ENCODE results near the gene PLA2G10. TPM values are rescaled to one million over a fixed set of nuclear protein-coding genes. Genes with fewer than 3 reads are reported as not detected.

Gene PLA2G10
- total RNA-seq, 1 experiment from 2014 or later = 0.42 TPM

DNA sequence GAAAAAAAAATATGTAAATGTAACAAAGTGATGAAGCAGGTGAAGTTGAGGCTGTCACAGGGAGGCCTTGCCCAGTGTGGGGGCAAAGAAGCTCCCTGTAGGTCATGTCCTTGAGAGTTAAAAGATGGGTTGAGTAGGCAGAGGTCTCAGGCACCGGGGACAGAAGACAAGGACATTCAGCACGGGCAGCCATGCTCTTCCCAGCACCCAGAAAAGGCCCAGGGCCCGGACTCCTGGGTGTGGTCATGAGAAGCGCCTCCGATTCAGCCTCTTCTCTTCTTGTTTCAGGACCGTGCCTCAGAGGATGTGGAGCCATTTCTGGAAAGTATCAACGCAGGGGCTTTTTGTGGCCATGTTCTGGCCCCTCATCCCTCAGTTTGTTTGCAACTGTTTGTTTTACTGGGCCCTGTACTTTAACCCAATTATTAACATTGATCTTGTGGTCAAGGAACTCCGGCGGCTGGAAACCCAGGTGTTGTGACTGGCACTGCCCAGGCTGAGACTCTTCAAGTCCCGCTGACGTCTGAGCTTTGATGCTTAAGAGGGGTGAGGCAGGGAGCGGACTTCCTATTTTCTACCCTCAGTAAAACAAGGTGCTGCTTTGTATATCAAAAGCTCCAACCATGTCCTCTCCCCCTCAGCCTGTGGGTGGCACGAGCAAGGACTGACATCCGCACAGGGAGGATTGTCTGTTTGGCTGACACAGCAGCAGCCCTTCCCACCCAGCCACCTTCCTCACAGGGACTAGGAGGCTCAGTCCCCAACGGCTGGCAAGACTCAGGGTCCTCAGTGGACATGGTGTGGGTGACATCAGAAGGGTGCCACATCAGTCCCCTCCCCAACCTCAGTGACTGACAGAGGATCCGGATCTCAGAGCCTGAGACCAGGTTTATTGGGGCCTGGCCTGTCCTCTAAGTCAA, 26.5 kb downstream of the PLA2G10 start:
- no peaks in the 10 kb centered on the region for H3K9me3 Mint-ChIP-seq
- no peak overlapping the region for H3K4me3 Mint-ChIP-seq
- no peak overlapping the region for H3K27ac Mint-ChIP-seq
- no peak for TF ChIP-seq RELA (CRISPR knock-in tag; IDR thresholded peaks at IDR 0.05; ENCODE audit: borderline replicate concordance)
- no peak for TF ChIP-seq TP53 (CRISPR knock-in tag; IDR thresholded peaks at IDR 0.05)
- TF ChIP-seq, protein P1, sequence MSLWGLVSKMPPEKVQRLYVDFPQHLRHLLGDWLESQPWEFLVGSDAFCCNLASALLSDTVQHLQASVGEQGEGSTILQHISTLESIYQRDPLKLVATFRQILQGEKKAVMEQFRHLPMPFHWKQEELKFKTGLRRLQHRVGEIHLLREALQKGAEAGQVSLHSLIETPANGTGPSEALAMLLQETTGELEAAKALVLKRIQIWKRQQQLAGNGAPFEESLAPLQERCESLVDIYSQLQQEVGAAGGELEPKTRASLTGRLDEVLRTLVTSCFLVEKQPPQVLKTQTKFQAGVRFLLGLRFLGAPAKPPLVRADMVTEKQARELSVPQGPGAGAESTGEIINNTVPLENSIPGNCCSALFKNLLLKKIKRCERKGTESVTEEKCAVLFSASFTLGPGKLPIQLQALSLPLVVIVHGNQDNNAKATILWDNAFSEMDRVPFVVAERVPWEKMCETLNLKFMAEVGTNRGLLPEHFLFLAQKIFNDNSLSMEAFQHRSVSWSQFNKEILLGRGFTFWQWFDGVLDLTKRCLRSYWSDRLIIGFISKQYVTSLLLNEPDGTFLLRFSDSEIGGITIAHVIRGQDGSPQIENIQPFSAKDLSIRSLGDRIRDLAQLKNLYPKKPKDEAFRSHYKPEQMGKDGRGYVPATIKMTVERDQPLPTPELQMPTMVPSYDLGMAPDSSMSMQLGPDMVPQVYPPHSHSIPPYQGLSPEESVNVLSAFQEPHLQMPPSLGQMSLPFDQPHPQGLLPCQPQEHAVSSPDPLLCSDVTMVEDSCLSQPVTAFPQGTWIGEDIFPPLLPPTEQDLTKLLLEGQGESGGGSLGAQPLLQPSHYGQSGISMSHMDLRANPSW (CRISPR knock-in tag; conservative IDR thresholded peaks at IDR 0.05; ENCODE audit: low read depth) = no peak
- TF ChIP-seq GRHL2 (CRISPR knock-in tag; IDR thresholded peaks at IDR 0.05; ENCODE audit: insufficient replicate concordance, severe bottlenecking) = no peak
- no peak for TF ChIP-seq ETV6 (CRISPR knock-in tag; IDR thresholded peaks at IDR 0.05)
- no peak for TF ChIP-seq ATF1 (CRISPR knock-in tag; IDR thresholded peaks at IDR 0.05)
- TF ChIP-seq SMAD3 (CRISPR knock-in tag; IDR thresholded peaks at IDR 0.05; ENCODE audit: borderline replicate concordance) = no peak
- TF ChIP-seq, protein P2, sequence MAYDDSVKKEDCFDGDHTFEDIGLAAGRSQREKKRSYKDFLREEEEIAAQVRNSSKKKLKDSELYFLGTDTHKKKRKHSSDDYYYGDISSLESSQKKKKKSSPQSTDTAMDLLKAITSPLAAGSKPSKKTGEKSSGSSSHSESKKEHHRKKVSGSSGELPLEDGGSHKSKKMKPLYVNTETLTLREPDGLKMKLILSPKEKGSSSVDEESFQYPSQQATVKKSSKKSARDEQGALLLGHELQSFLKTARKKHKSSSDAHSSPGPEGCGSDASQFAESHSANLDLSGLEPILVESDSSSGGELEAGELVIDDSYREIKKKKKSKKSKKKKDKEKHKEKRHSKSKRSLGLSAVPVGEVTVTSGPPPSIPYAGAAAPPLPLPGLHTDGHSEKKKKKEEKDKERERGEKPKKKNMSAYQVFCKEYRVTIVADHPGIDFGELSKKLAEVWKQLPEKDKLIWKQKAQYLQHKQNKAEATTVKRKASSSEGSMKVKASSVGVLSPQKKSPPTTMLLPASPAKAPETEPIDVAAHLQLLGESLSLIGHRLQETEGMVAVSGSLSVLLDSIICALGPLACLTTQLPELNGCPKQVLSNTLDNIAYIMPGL (CRISPR knock-in tag; IDR thresholded peaks at IDR 0.05) = no peak
- TF ChIP-seq, protein P3, sequence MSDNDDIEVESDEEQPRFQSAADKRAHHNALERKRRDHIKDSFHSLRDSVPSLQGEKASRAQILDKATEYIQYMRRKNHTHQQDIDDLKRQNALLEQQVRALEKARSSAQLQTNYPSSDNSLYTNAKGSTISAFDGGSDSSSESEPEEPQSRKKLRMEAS (CRISPR knock-in tag; IDR thresholded peaks at IDR 0.05) = no peak
- no peak for TF ChIP-seq CREB1 (CRISPR knock-in tag; IDR thresholded peaks at IDR 0.05)
- no peak for TF ChIP-seq KAT7 (CRISPR knock-in tag; IDR thresholded peaks at IDR 0.05; ENCODE audit: borderline replicate concordance)
- TF ChIP-seq ZNF416 (CRISPR knock-in tag; IDR thresholded peaks at IDR 0.05) = no peak
- TF ChIP-seq, protein P4, sequence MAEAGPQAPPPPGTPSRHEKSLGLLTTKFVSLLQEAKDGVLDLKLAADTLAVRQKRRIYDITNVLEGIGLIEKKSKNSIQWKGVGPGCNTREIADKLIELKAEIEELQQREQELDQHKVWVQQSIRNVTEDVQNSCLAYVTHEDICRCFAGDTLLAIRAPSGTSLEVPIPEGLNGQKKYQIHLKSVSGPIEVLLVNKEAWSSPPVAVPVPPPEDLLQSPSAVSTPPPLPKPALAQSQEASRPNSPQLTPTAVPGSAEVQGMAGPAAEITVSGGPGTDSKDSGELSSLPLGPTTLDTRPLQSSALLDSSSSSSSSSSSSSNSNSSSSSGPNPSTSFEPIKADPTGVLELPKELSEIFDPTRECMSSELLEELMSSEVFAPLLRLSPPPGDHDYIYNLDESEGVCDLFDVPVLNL (CRISPR knock-in tag; IDR thresholded peaks at IDR 0.05; ENCODE audit: borderline replicate concordance, low read depth) = no peak
- ChIA-PET CTCF (no interaction called here), POLR2A (interaction anchor here (0.6 kb wide), 1 partner anchor 14 kb away, joined by 3 read pairs; no protein-coding TSS in a partner anchor)
- ATAC-seq (no peak), DNase-seq (ENCODE audit: low spot score) (no peak)
- peaks cover 61% of the 10 kb centered on the region for H3K36me3 Mint-ChIP-seq
- no peaks in the 10 kb centered on the region for H3K27me3 Mint-ChIP-seq (ENCODE audit: low read depth)
- no peaks in the 10 kb centered on the region for H3K4me1 Mint-ChIP-seq

DNA sequence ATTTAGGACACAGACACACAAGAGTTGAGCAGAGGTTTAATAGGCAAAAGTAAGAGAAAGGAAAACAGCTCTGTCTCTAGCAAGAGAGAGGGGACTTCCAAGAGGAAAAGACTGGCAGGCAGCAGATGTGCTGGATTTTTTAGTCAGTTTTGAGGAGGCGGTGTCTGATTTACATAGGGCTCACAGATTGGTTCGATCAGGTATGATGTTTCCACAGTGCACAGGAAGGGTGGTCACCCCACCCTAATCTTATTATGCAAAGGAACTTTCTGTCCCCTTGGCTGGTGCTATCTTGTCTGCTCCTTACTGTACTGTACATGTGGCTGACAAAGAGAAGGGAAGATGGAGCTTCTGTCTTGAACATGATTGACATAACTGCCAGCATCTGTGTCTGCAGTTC, 36.0 kb downstream of the PLA2G10 start:
- no peak for ATAC-seq
- POLR2A ChIA-PET = no interaction called here

More for the DNA sequence above, 36.0 kb downstream of the PLA2G10 start:
- Mint-ChIP-seq H3K4me1 (no peaks in the 10 kb centered on the region), H3K27me3 (ENCODE audit: low read depth) (no peaks in the 10 kb centered on the region), H3K36me3 (peaks cover 56% of the 10 kb centered on the region), H3K4me3 (no peak overlapping the region), H3K9me3 (no peaks in the 10 kb centered on the region), H3K27ac (peak overlapping the region; percentile 55; the same call in 1 of the 2 replicates)
- CTCF ChIA-PET = no interaction called here
- no peak for DNase-seq (ENCODE audit: low spot score)
- no peak for TF ChIP-seq ZNF138 (CRISPR knock-in tag; conservative IDR thresholded peaks at IDR 0.05)
- TF ChIP-seq, protein P4 (CRISPR knock-in tag; IDR thresholded peaks at IDR 0.05; ENCODE audit: borderline replicate concordance, low read depth) = no peak
- no peak for TF ChIP-seq ZNF317 (CRISPR knock-in tag; IDR thresholded peaks at IDR 0.05; ENCODE audit: borderline replicate concordance, low read depth)
- TF ChIP-seq, protein P5, sequence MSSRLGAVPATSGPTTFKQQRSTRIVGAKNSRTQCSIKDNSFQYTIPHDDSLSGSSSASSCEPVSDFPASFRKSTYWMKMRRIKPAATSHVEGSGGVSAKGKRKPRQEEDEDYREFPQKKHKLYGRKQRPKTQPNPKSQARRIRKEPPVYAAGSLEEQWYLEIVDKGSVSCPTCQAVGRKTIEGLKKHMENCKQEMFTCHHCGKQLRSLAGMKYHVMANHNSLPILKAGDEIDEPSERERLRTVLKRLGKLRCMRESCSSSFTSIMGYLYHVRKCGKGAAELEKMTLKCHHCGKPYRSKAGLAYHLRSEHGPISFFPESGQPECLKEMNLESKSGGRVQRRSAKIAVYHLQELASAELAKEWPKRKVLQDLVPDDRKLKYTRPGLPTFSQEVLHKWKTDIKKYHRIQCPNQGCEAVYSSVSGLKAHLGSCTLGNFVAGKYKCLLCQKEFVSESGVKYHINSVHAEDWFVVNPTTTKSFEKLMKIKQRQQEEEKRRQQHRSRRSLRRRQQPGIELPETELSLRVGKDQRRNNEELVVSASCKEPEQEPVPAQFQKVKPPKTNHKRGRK (CRISPR knock-in tag; IDR thresholded peaks at IDR 0.05; ENCODE audit: borderline replicate concordance) = no peak
- TF ChIP-seq NR3C1 (CRISPR knock-in tag; conservative IDR thresholded peaks at IDR 0.05; ENCODE audit: low read depth) = no peak
- no peak for TF ChIP-seq IRF2 (CRISPR knock-in tag; IDR thresholded peaks at IDR 0.05; ENCODE audit: borderline replicate concordance, low read depth)
- TF ChIP-seq, protein P1 (CRISPR knock-in tag; conservative IDR thresholded peaks at IDR 0.05; ENCODE audit: low read depth) = no peak
- TF ChIP-seq MXD4 (CRISPR knock-in tag; IDR thresholded peaks at IDR 0.05; ENCODE audit: borderline replicate concordance) = no peak
- TF ChIP-seq, protein P6, sequence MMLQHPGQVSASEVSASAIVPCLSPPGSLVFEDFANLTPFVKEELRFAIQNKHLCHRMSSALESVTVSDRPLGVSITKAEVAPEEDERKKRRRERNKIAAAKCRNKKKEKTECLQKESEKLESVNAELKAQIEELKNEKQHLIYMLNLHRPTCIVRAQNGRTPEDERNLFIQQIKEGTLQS (CRISPR knock-in tag; conservative IDR thresholded peaks at IDR 0.05) = no peak
